ENCODE measurements around the gene OXCT2.
A peak's percentile ranks its signal among the peaks of the same experiment; 100 is the strongest.
"Not testable (repeated sequence)": the region's sequence is repeated elsewhere in the genome, so short reads cannot be mapped to it uniquely, and the experiment has no call there.

The OXCT2 gene

DNA sequence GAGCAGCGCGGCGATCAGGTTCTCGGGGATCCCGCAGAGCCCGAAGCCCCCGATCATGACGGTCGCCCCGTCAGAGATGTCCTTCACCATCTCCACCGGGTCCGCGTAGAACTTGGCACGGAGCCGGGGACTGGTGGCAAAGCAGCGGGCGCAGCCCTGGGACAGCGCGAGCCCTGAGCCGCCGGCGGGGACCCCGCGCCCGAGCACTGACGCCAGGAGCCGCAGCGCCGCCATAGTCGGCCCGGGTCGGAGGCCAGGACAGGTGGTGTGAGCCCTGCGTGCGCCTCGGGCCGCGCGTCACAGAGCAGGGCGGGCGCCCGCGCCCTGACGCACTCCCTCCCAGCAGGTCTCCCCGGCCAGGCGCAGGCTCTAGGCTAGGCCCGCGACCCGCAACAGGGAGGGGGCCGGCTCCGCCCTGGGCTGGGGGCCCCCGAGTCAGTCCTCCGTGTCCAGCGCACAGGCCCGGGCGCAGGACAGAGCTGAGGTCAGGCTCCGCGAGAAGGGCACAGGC, at the start of gene OXCT2:
TSS of gene OXCT2 (minus strand) at position 327 of the 511 bp plus-strand sequence. CDS start at position 234, 93 bp downstream.
- not testable (repeated sequence) for DNase-seq

DNA sequence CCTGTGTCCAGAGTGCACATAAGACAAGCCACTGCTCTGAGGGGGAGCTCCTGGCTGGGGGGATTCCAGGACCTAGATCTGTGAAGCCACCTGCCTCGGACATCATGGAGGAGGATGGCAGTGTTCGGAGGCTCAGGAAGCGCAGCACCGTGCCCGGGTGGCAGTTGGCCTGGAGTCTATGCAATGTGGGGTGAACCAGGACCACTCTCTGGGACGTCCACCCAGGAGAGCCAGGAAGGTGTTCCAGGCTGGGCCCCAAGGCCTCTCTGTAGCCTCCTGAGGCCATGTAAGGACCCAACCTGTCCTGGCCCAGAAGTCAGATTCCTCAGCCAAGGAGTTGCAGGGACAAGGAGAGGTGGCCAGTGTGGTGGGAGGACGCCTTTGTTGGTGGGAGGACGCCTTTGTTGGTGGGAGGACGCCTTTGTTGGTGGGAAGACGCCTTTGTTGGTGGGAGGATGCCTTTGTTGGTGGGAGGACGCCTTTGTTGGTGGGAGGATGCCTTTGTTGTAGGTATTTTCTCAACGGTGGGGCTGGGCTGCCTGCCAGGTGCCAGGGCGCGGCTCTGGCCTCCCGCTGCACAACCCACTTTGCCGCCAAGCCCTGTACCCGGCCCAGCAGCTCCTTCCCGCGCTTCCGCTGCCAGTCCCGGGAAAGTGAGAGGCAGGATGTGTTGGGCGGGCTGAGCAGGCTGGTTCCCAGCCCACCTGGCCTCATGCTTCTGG, 48.1 kb upstream of the OXCT2 start:
- DNase-seq: no peak

DNA sequence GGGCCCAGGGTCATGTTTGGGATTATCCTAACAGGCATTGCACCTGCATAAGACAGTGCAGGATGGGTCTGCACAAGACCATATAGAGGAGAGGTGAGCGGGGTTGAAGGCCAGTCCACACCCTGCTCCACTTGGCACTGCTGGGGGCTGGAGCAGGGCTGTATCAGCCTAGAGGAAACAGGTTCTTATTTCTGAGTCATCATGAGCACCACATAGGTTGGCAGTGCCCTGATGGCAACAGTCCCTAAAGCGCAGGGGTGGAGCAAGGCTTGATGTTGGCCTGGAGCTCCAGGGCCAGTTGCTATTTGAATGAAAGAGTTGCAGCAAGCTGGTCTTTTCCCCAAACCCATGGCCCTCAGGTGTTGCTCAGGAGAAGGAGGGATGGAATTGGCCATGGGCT, 47.3 kb upstream of the OXCT2 start:
- DNase-seq: no peak

DNA sequence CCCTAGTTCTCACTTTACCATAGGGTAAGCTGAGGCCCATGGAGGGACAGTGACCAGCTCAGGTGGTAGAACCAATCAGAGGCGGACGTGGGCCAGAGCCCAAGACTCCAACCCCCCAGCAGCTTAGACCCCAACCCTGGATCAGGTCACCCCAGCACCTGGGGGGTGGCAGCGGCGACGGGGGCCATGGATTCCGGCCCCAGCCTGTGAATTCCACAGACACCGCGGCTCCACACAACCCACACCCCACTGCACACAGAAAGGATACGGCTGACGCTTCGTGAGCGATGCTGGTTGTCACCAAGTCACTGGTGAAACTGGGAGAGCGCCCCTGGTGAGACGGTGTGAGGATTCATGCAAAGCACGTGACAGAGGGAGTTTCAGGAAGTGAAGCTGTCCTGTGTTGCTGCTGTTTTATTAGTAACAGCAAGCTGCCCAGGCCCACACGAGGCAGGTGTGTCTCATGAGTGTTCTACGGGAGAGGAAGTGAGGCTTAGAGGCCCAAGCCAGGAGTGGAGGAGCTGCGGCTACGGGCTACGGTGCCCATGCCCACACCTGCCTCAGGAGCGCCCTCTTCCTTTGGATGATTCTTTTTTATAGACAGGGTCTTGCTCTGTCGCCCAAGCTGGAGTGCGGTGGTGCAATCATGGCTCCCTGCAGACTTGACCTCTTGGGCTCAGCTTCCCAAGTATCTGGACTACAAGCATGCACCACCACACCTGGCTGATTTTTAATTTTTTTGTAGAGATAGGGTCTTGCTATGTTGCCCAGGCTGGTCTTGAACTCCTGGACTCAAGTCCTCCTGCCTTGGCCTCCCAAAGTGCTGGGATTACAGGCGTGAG, 46.2 kb upstream of the OXCT2 start:
- peak; percentile 99 for DNase-seq

DNA sequence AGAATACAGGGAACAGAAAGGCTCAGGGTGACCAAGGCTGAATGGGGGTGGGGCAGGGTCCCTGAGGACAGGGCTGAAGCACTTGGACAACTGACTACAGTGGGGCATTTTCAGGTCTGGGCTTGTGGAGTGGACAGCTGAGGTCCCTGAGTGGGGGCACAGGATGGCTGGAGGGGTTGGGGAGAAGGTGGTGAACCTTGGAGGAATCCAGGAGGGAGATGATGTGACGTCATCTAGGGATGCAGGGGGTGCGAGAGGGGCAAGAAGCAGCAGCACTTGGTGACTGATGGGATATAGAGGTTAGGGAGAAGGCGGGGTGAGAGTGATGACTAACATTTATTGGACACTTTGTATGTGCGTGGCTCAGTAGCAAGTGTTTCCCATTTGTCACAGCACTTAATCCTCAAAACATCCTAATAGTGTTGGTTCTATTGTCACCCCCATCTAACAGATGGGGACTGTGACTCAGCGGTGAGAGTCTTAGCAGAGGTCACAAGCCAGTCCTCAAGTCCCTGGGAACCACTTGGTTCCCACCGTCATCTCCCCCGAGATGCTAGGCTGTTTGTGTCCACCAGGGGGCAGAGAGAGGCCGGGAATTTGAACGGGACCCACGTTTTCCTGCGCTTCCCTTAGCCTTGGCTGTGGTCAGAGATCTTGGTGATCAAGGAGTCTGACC, 45.4 kb upstream of the OXCT2 start:
- DNase-seq: peak; percentile 85

DNA sequence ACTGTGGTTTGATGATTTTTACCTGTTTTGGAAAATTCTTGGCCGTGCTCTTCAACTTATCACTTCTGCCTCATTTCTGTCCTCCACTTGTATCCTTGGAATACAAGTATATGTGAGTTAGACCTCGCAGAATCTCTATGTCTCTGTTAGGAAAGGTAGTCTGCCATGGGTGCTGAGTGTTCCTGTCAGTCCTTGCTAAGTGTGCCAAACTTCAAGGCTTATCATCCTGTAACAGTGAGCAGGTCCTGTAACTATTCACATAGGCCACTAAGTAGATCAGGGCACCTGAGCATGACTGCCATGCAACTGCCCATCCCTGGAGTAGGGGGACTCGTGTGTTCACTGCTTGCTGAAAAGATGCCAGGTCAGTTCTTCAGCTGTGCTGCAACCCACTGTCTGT, 41.8 kb upstream of the OXCT2 start:
- no peak for DNase-seq

DNA sequence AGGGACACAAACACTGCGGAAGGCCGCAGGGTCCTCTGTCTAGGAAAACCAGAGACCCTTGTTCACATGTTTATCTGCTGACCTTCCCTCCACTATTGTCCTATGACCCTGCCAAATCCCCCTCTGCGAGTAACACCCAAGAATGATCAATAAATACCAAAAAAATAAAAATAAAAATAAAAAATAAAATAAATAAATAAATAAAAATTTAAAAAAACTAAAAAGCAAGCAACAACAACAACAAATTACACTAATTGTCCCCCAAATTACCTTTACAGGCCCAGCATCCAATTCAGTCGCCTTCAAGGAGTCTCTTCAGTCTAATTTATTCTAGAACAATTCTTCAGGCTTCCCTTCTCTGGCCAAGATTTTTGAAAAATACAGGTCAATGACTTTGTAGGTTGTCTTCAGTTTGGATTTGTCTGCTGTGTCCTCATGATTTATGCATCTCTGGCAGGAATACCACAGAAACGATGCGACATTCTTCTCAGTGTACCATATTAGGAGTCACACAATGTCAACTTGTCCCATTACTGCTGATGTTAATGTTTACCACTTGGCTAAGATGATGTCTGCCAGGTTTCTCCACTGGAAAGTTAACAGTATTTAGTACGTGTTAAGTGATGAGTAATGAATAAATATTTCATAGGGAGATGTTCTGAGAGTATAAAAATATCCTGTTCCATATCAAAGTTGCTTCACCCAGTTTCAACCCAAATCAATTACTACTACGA, 37.8 kb upstream of the OXCT2 start:
- DNase-seq: no peak

DNA sequence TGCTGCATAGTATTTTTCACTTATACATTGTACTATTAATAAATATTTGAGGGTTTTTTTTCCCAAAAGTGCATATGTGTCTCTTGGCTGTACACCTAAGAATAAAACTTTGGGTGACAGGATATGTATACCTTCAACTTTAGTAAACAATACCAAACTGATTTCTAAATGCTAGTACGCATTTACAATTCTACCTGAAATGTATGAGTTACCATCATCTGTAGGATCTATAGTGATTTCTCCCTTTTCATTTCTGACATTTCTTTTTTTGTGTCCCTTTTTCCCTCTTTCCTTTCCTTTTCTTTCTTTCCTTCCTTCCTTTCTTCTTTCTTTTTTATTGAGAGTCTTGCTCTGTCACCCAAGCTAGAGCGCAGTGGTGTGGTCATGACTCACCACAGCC, 34.2 kb upstream of the OXCT2 start:
- no peak for DNase-seq

DNA sequence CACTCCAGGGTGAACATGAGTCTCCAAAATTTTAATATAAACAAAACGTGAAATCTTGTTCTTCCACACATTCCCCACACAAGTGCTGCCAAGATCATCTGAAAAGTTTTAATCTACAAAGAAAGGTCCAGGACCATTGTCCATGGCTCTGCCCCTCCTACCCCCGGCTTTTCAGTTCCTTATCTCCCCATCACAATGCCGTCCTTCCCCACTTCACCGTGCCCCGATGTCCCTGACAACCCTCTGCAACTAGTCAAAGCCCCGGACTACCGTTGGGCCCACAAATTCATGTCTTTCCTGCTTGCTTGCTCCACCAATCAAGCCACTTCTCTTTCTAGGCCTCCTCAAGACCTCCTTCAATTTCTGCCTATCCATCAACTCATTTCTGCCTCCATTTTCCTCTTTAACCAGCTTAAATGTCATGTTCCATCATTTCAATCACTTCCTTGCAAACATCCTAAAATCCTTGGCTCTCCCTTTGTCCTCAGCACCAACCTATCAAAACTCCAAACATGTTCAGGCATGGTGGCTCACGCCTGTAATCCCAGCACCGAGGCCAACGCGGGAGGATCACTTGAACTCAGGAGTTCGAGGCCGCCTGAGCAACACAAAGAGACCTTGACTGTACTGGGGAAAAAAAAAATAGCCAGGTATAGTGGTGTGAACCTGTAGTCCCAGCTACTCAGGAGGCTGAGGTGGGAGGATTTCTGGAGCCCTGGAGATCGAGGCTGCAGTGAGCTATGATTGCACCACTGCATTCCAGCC, 31.5 kb upstream of the OXCT2 start:
- no peak for DNase-seq

DNA sequence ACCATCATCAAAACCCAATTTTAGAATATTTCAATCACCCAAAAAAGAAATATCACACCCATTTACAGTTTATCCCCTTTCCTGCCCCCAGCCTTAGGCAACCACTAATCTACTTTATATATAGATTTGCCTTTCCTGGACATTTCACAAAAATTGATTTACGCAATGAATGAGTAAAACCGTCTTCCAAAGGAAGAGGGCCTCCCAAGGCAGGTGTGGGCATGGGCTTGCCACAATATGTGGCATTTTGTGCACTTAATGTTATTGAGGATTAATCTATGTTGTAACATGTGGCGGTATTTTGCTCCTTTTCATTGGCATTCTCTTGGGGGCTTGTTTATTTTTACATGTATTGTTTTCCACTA, 29.3 kb upstream of the OXCT2 start:
- DNase-seq: no peak

DNA sequence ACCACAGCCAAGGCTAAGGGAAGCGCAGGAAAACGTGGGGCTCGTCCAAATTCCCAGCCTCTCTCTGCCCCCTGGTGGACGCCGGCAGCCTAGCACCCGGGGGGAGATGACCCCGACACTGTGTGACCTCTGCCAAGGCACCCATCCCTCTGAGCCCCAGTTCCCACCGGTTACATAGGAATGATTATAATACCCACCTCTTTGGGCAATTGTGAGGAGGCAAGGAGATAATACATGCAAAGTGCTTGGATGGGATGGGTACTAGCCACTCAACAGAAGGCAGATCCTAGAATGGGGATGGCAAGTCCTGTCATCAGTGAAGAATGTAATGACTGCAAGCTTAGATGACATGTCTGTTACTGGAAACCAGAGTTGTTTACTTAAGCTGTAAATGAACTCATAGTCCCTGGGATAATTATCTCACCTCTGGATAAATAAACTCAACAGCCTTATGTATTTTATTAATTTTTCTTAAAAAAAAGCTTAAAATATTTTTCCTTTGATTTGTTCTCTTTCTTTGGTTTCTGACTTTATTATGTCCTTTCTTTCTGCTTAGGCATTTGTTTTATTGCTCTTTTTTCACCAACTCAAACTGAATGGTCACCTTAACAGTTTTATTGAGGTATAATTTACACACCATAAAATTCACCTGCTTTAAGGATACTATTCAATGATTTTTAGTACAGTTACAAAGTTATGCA, 28.8 kb upstream of the OXCT2 start:
- peak; percentile 82 for DNase-seq

DNA sequence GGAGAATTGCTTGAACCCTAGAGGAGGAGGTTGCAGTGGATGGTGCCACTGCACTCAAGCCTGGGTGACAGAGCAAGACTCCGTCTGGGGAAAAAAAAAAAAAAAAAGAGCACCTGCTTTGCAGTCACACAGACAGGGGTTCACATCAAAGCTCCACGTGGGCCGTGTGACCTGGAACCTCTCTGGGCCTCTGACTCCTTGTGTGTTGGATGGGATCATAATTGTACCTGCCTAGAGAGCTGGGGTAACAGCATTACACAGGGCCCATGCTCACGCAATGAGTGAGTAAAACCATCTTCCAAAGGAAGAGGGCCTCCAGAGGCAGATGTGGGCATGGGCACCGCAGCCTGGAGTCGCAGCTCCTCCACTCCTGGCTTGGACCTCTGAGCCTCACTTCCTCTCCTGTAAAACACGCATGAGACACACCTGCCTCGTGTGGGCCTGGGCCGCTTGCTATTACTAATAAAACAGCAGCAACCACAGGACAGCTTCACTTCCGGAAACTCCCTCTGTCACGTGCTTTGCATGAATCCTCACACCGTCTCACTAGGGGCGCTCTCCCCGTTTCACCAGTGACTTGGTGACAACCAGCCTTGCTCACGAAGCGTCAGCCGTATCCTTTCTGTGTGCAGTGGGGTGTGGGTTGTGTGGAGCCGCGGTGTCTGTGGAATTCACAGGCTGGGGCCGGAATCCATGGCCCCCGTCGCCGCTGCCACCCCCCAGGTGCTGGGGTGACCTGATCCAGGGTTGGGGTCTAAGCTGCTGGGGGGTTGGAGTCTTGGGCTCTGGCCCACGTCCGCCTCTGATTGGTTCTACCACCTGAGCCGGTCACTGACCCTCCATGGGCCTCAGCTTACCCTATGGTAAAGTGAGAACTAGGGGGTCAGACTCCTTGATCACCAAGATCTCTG, 28.0 kb upstream of the OXCT2 start:
- DNase-seq: peak; percentile 97

DNA sequence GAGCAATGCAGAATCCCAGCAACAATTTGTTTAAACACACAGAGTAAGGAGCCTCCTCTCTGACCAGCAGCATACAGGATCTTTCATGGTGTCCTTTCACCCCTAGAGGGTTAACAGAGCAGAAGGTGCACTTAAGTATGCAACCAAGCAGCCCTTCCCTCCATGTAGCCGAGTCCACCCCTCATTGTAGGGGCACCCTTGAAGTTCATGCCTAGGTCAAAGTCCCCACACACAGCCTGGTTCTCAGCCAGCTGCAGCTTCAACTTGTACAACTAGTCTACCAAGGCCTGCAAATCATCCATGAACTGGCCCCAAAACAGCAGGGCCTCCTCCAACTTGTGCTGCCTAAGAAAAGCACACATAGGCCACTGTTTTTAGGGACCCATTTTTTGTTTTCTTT, 24.5 kb upstream of the OXCT2 start:
- no peak for DNase-seq

DNA sequence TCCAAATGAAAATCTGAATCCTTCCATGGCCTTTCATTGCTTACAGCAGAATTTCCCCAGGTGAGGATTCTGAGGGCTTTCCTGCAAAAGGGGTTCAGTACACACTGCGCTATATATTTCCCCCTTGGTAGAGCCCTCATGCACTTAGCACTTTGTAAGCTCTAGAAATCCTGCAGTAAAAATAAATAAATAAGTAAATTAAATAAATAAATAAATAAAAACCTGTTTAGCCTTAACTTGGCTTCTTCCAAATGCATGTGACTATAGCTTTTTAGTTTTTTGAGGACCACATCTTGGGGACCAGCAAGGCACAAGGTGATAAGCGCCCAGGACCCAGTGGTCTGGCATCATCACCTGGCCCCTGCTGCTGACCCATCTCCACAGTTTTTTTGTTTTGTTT, 20.7 kb upstream of the OXCT2 start:
- DNase-seq: no peak

DNA sequence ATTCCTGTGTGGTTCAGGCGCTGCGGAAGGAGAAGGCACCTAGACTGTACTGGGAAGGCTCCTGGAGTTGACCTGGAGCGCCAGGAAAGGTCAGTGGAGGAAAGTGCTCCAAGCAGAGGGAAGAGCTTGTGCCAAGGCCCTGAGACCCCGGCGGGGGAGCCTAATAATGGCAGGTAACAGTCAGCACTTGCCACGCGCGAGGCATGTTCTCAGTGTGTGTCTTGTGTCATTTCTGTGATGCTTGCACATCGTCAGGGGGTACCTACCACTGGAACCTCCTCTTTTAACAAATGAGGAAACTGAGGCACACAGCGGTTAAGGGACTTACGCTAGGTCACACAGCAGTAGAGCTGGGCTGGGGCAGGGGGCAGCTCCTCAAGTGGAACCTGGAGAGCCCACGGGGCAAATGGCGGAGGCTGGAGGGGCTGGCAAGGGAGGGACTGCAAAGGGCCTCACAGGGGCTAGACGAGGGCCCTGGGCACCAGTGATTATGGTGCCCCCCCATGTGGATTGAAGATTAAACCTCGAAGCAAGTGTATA, 18.5 kb upstream of the OXCT2 start:
- no peak for DNase-seq

DNA sequence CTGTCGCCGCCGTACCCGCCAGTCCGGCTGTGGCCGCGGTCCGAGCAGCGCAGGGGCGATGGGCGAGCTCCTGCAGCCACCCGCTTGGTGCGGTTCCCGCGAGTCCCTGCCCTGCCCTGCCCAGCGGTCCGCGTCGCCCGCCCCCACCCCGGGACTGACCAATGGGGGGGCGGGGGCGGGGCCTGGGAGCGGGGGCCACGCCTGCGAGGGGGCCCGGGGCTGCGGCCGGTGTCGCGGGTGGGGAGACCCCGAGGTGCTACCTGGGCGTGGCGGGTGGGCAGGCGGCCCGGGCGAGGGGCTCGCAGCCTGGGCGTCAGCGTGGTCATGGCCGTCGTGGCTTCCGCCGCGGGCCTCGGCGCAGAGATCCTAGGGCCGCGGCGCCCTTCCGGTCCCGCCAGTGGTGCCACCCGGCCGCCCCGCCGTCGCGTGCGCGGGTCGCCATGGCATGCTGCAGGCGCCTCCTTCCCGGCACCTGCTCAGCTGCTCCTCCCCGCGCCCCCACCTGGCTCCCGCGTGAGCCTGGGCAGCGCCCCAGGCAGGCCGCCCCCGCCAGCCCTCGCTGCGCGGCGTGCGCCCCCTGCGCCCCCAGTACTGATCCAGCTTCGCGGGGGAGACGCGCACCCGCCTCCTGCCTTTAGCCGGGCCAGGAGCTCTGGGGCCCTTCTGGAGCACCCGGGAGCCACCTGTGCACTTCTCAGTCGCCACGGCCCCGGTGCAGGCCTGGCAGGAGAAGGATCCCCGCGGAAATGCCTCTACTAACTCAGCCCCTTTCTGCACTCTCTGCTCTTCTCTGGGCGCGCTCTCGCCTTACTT, 17.8 kb upstream of the OXCT2 start, which contains the start of gene BMP8B:
TSS of gene BMP8B (minus strand) at position 108 of the 813 bp plus-strand sequence. CDS start 380 bp downstream, outside the sequence.
- DNase-seq: peak; percentile 88

DNA sequence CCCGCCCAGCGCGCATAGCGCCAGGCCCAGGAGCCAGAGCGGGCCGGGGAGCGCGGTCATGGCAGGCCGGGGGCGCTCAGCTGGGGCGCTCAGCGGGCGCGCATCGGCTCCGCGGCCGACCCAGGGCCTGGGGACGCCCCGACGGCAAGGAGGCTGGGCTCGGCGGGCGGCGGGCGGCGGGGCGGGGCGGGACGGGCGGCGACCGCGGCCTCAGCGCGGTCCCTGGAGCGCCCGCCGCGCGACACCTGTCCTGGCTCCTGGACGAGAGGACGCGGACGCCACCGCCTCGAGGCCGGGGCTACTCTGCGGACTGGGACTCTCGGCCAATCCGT, 17.2 kb upstream of the OXCT2 start:
- DNase-seq: no peak

DNA sequence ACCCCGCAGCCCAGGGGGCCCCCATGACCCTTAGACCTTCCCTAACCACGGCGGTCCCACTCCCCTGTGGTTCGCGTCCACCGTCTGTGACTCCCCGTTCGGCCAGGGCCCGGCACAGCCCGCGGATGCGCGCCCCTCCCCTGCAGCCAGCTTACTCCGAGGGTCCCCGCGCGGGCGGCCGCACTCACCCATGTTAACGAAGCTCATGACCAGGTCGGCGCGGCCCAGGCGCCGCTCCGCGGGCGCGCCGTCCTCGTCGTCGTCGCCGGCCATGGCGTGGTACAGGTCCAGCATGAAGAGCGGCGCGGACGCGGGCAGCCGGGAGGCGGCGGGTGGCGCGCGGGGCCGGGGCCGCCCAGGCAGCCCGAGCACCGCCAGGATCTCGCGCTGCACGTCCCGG, 16.8 kb upstream of the OXCT2 start:
- not testable (repeated sequence) for DNase-seq

DNA sequence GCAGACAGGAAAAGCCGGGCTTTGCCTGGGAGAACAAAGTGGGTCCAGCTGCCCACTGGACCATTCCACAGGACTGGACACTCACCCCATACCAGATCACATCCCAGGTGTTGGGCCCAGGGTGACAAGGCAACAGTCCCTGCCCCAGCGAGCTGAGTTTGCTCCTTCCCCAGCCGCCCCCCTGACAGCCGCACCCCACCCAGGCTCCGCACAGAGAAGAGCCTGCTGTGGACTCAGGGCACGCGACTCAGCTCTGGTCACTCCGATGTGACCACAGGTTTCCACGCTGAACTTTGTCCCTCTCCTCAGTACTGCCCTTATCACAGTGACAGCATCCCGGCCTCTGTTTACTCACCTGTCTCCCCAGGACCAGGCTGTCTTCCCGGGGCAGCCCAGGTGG, 16.3 kb upstream of the OXCT2 start:
- DNase-seq: no peak

All from RPMI8226 (cell line).